MM.1S (cell line): ENCODE data around the gene ENOX1.

Experiments used
- DNase-seq: peaks from one replicate; pipeline ENCODE4 v3.0.0-alpha.2; 2015
- H2AFZ ChIP-seq: fragments of 300-600 bp; sonication (generic); 2 replicates; pipeline ENCODE4 v1.6.0; 2016; ENCODE audit warnings: antibody characterized with exemption, low read length
- H3F3A ChIP-seq: fragments of 300-600 bp; sonication (generic); 2 replicates; pipeline ENCODE4 v1.6.1; 2016; ENCODE audit warnings: mild to moderate bottlenecking, antibody characterized with exemption, low read length, moderate library complexity, mixed read lengths; ENCODE audit not compliant: insufficient read depth
- H3K27ac ChIP-seq: fragments of 300-600 bp; sonication (generic); 2 replicates; pipeline ENCODE4 v1.5.1; 2016; ENCODE audit warnings: mild to moderate bottlenecking, low read length
- H3K27me3 ChIP-seq: fragments of 300-600 bp; sonication (generic); replicated peaks from 2 replicates; pipeline ENCODE4 v1.6.0; 2016; ENCODE audit warnings: low read length; ENCODE audit not compliant: insufficient read depth
- H3K36me3 ChIP-seq: fragments of 300-600 bp; sonication (generic); replicated peaks from 2 replicates; pipeline ENCODE4 v1.6.1; 2016; ENCODE audit warnings: mild to moderate bottlenecking, low read length, mixed read lengths; ENCODE audit not compliant: insufficient read depth
- H3K4me1 ChIP-seq: fragments of 300-600 bp; sonication (generic); 2 replicates; pipeline ENCODE4 v1.6.1; 2016; ENCODE audit warnings: low read length, mixed read lengths
- H3K4me2 ChIP-seq: fragments of 300-600 bp; sonication (generic); 2 replicates; pipeline ENCODE4 v1.6.0; 2016; ENCODE audit warnings: low read depth, low read length
- H3K4me3 ChIP-seq: fragments of 300-600 bp; sonication (generic); 2 replicates; pipeline ENCODE4 v1.5.1; 2016; ENCODE audit warnings: low read length, mixed read lengths
- H3K79me2 ChIP-seq: fragments of 300-600 bp; sonication (generic); 2 replicates; pipeline ENCODE4 v1.6.1; 2016; ENCODE audit warnings: mixed run types, low read length, mixed read lengths
- H3K9ac ChIP-seq: fragments of 300-600 bp; sonication (generic); 2 replicates; pipeline ENCODE4 v1.6.1; 2016; ENCODE audit warnings: low read length, mixed read lengths
- H3K9me2 ChIP-seq: fragments of 300-600 bp; sonication (generic); replicated peaks from 2 replicates; pipeline ENCODE4 v1.6.1; 2016; ENCODE audit warnings: mild to moderate bottlenecking, low read length, mixed read lengths; ENCODE audit not compliant: insufficient read depth
- H3K9me3 ChIP-seq: fragments of 300-600 bp; sonication (generic); replicated peaks from 2 replicates; pipeline ENCODE4 v1.6.1; 2016; ENCODE audit warnings: mild to moderate bottlenecking, low read length, mixed read lengths; ENCODE audit not compliant: insufficient read depth
- H4K20me1 ChIP-seq: fragments of 300-600 bp; sonication (generic); 2 replicates; pipeline ENCODE4 v1.6.1; 2016; ENCODE audit warnings: mild to moderate bottlenecking, low read length, moderate library complexity, mixed read lengths; ENCODE audit not compliant: insufficient read depth
- CTCF ChIP-seq: fragments of 300-600 bp; sonication (generic); IDR thresholded peaks from 2 replicates; pipeline ENCODE4 v1.5.1; 2016; ENCODE audit warnings: antibody characterized with exemption, low read length, mixed read lengths
- EZH2 ChIP-seq: fragments of 300-600 bp; sonication (generic); optimal IDR thresholded peaks from 2 replicates; pipeline ENCODE3; 2017; ENCODE audit warnings: low read depth, mild to moderate bottlenecking, antibody characterized with exemption, low read length, mixed read lengths
- EZH2phosphoT487 ChIP-seq: fragments of 300-600 bp; sonication (generic); IDR thresholded peaks from 2 replicates; pipeline ENCODE4 v1.6.1; 2018; ENCODE audit warnings: antibody characterized with exemption, low read length

Gene ENOX1

DNA sequence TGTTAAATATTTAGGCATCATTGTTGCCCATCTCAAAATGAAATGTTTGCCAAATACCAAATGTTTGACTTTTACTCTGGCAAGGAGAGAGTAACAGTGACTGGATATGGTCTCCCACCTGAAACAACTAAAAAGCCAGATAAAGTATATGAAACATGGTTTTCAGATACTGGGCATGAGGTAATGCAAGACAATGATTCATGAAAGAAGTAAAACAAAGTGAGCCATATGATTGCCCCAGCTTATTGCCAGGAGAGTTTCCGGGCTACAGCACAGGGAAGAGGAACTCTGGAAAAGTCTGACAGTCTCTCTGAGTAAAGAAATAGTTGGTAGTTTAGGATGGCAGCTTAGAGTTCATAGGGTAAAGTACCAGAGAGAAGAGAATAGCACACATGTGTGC lies 408.8 kb downstream of the ENOX1 start:
- no peak overlapping the region for H3K27ac ChIP-seq
- TF ChIP-seq CTCF = no peak
- TF ChIP-seq EZH2 = no peak
- TF ChIP-seq EZH2phosphoT487 = no peak
- H4K20me1 ChIP-seq = no peaks in the 10 kb centered on the region
- H3K4me3 ChIP-seq = no peak overlapping the region
- H3K27me3 ChIP-seq = no peaks in the 10 kb centered on the region
- no peaks in the 10 kb centered on the region for H3K9me2 ChIP-seq
- no peak overlapping the region for H3K9ac ChIP-seq
- no peaks in the 10 kb centered on the region for H3K9me3 ChIP-seq
- no peak overlapping the region for H2AFZ ChIP-seq
- H3K36me3 ChIP-seq = no peaks in the 10 kb centered on the region
- H3K4me2 ChIP-seq = no peak overlapping the region
- H3F3A ChIP-seq = no peaks in the 10 kb centered on the region
- no peaks in the 10 kb centered on the region for H3K4me1 ChIP-seq
- no peak for DNase-seq
- no peaks in the 10 kb centered on the region for H3K79me2 ChIP-seq

DNA sequence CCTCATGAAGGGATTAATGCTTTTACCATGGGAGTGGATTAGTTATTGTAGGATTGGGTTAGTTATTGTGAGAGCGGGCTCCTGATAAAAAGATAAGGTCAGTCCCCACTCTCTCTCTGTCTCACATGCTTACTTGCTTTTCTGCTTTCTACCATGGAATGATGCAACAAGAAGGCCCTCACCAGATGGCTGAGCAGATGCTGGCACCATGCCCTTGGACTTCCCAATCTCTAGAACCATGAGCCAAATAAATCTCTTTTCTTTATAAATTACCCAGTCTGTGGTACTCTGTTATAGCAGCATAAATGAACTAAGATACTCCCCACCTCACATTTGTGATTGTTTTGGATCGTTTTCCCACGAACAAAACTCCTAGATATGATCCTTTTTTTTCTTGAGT lies 409.6 kb downstream of the ENOX1 start:
- no peaks in the 10 kb centered on the region for H4K20me1 ChIP-seq
- no peaks in the 10 kb centered on the region for H3K79me2 ChIP-seq
- no peak overlapping the region for H3K27ac ChIP-seq
- no peak overlapping the region for H3K4me3 ChIP-seq
- no peaks in the 10 kb centered on the region for H3K9me2 ChIP-seq
- no peaks in the 10 kb centered on the region for H3K4me1 ChIP-seq
- no peak for DNase-seq
- no peaks in the 10 kb centered on the region for H3K9me3 ChIP-seq
- no peak for TF ChIP-seq EZH2
- TF ChIP-seq CTCF = no peak
- TF ChIP-seq EZH2phosphoT487 = no peak
- H3K9ac ChIP-seq = no peak overlapping the region
- H3K4me2 ChIP-seq = no peak overlapping the region
- no peaks in the 10 kb centered on the region for H3K36me3 ChIP-seq
- no peak overlapping the region for H2AFZ ChIP-seq
- no peaks in the 10 kb centered on the region for H3K27me3 ChIP-seq
- no peaks in the 10 kb centered on the region for H3F3A ChIP-seq

- Histone ChIP-seq H4K20me1 (no peaks in the 10 kb centered on the region), H2AFZ (no peak overlapping the region), H3K4me3 (no peak overlapping the region), H3K4me2 (no peak overlapping the region), H3K36me3 (no peaks in the 10 kb centered on the region), H3K27ac (no peak overlapping the region), H3K9me3 (no peaks in the 10 kb centered on the region), H3F3A (no peaks in the 10 kb centered on the region), H3K9me2 (no peaks in the 10 kb centered on the region), H3K27me3 (no peaks in the 10 kb centered on the region), H3K79me2 (no peaks in the 10 kb centered on the region), H3K9ac (no peak overlapping the region), H3K4me1 (no peaks in the 10 kb centered on the region)
- TF ChIP-seq EZH2 (no peak), CTCF (no peak), EZH2phosphoT487 (no peak)
- DNase-seq = no peak
Observed at GRCh38 chr13:43376596-43376995, 410.2 kb downstream of the ENOX1 start.
